GM18517 (cell line): ENCODE data around the gene TMEM18.

ENCODE experiments used
- ATAC-seq: cut with Tn5 transposase; IDR thresholded peaks from one replicate; pipeline ENCODE4 v1.9.1; 2021; ENCODE audit warnings: mild to moderate bottlenecking, moderate library complexity; ENCODE audit not compliant: unreplicated experiment

TMEM18 gene

GRCh38 chr2:636641-637405 is 40.4 kb downstream of the TMEM18 start:
- no peak for ATAC-seq

GRCh38 chr2:635687-636621 is 41.3 kb downstream of the TMEM18 start:
- ATAC-seq: no peak

GRCh38 chr2:634636-635388 is 42.4 kb downstream of the TMEM18 start:
- ATAC-seq: no peak

GRCh38 chr2:634041-634440 is 43.2 kb downstream of the TMEM18 start:
- no peak for ATAC-seq

GRCh38 chr2:633371-633770 is 43.8 kb downstream of the TMEM18 start:
- ATAC-seq: no peak

- ATAC-seq: no peak
Observed at GRCh38 chr2:632471-632870, 44.7 kb downstream of the TMEM18 start.

- no peak for ATAC-seq
Observed at GRCh38 chr2:631741-632140, 45.5 kb downstream of the TMEM18 start.

- ATAC-seq: no peak
Observed at GRCh38 chr2:630451-631320, 46.5 kb downstream of the TMEM18 start.

GRCh38 chr2:629961-630360 is 47.2 kb downstream of the TMEM18 start:
- no peak for ATAC-seq

GRCh38 chr2:628651-629050 is 48.6 kb downstream of the TMEM18 start:
- no peak for ATAC-seq

- ATAC-seq: no peak
Observed at GRCh38 chr2:627926-628560, 49.2 kb downstream of the TMEM18 start.

GRCh38 chr2:627340-627709 is 49.9 kb downstream of the TMEM18 start:
- ATAC-seq: no peak

GRCh38 chr2:626491-627339 is 50.5 kb downstream of the TMEM18 start:
- ATAC-seq: no peak

GRCh38 chr2:625415-626333 is 51.5 kb downstream of the TMEM18 start:
- ATAC-seq: no peak

- no peak for ATAC-seq
Observed at GRCh38 chr2:624551-625347, 52.5 kb downstream of the TMEM18 start.

- ATAC-seq: no peak
Observed at GRCh38 chr2:624096-624495, 53.1 kb downstream of the TMEM18 start.
